ENCODE data around the gene LAMA3. TPM values are rescaled to one million over a fixed set of nuclear protein-coding genes. Genes with fewer than 3 reads are reported as not detected.
"Not testable (repeated sequence)": the region's sequence is repeated elsewhere in the genome, so short reads cannot be mapped to it uniquely, and the experiment has no call there.

Gene LAMA3
- total RNA-seq, 1 donor from 2014 or later: 1.7 TPM

DNA sequence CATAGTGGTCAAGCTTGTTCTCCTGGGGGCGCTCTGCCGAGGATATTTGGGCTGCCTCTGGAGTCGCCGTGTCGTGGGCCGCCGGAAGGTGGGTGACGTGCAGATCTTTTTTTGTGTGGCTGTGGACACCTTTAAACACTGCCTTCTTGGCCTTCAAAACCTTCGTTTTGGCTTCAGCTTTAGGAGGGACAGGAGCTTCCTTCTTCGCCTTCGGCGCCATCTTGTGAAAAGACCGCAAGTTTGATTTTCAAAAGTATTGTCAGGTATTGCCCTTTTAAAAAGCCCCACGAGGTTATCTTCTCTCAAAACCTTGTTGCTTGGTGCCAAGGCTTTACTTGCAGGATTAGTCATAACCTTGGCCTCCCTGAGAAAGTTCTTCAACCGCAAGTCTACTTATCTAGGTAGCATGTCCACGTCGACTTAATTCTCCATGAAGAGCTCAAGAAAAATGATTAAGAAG lies 20.8 kb downstream of the LAMA3 start:
- peaks cover 10% of the 10 kb centered on the region for H3K4me1 Mint-ChIP-seq (ENCODE audit: unreplicated experiment)
- DNase-seq (ENCODE audit: low spot score): no peak
- no peak overlapping the region for H3K27ac Mint-ChIP-seq (ENCODE audit: unreplicated experiment)
- H3K9me3 Mint-ChIP-seq (ENCODE audit: unreplicated experiment): no peaks in the 10 kb centered on the region
- H3K27me3 Mint-ChIP-seq (ENCODE audit: unreplicated experiment): no peaks in the 10 kb centered on the region
- H3K36me3 Mint-ChIP-seq (ENCODE audit: low read depth, unreplicated experiment): no peaks in the 10 kb centered on the region
- TF ChIP-seq, protein P1, sequence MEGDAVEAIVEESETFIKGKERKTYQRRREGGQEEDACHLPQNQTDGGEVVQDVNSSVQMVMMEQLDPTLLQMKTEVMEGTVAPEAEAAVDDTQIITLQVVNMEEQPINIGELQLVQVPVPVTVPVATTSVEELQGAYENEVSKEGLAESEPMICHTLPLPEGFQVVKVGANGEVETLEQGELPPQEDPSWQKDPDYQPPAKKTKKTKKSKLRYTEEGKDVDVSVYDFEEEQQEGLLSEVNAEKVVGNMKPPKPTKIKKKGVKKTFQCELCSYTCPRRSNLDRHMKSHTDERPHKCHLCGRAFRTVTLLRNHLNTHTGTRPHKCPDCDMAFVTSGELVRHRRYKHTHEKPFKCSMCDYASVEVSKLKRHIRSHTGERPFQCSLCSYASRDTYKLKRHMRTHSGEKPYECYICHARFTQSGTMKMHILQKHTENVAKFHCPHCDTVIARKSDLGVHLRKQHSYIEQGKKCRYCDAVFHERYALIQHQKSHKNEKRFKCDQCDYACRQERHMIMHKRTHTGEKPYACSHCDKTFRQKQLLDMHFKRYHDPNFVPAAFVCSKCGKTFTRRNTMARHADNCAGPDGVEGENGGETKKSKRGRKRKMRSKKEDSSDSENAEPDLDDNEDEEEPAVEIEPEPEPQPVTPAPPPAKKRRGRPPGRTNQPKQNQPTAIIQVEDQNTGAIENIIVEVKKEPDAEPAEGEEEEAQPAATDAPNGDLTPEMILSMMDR (IDR thresholded peaks at IDR 0.05; ENCODE audit: unreplicated experiment): no peak
- H3K4me3 Mint-ChIP-seq (ENCODE audit: unreplicated experiment): no peak overlapping the region

DNA sequence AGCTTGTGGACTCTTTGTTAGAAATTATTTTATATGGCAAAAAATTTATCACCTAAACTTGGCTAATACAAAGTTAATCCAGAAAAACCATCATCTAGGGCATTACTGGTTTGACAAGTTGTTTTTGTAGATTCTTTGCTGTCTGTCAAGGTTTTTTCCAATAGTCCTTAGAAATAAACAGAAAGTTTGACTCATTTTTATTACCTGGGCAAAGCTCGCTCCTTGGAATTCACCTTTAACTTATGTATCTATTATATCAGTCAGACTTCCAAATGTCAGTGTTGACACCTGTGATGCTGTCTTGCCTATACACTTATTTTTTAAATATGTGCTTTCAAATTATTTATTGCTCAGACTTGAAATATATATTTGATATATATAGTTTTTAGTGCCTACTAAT lies 21.7 kb downstream of the LAMA3 start:
- peaks cover 10% of the 10 kb centered on the region for H3K4me1 Mint-ChIP-seq (ENCODE audit: unreplicated experiment)
- no peak overlapping the region for H3K4me3 Mint-ChIP-seq (ENCODE audit: unreplicated experiment)
- no peak overlapping the region for H3K27ac Mint-ChIP-seq (ENCODE audit: unreplicated experiment)
- H3K36me3 Mint-ChIP-seq (ENCODE audit: low read depth, unreplicated experiment): no peaks in the 10 kb centered on the region
- DNase-seq (ENCODE audit: low spot score): no peak
- no peaks in the 10 kb centered on the region for H3K27me3 Mint-ChIP-seq (ENCODE audit: unreplicated experiment)
- TF ChIP-seq, protein P1 (IDR thresholded peaks at IDR 0.05; ENCODE audit: unreplicated experiment): no peak
- no peaks in the 10 kb centered on the region for H3K9me3 Mint-ChIP-seq (ENCODE audit: unreplicated experiment)

DNA sequence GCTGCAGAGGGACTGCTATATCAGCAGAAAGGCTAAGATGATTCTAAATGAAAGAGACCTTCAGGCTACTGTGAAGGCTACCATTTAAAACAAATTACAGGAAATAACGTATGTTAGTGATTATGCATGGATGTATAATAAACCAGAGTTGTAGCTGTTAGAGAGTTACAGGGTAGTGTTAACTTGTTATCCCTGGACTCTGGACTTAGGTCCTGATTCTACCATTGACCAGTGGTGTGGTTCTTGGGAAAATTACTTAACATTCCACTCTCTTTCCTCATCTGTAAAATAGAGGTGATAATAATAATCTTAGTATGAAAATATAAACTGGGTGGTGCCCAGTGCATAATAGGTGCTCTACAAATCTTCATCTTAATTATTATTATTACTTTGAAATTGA lies 22.2 kb downstream of the LAMA3 start:
- TF ChIP-seq, protein P1 (IDR thresholded peaks at IDR 0.05; ENCODE audit: unreplicated experiment): no peak
- Mint-ChIP-seq H3K9me3 (ENCODE audit: unreplicated experiment) (no peaks in the 10 kb centered on the region), H3K27ac (ENCODE audit: unreplicated experiment) (no peak overlapping the region), H3K4me3 (ENCODE audit: unreplicated experiment) (no peak overlapping the region), H3K4me1 (ENCODE audit: unreplicated experiment) (peaks cover 10% of the 10 kb centered on the region), H3K27me3 (ENCODE audit: unreplicated experiment) (no peaks in the 10 kb centered on the region), H3K36me3 (ENCODE audit: low read depth, unreplicated experiment) (no peaks in the 10 kb centered on the region)
- DNase-seq (ENCODE audit: low spot score): no peak

DNA sequence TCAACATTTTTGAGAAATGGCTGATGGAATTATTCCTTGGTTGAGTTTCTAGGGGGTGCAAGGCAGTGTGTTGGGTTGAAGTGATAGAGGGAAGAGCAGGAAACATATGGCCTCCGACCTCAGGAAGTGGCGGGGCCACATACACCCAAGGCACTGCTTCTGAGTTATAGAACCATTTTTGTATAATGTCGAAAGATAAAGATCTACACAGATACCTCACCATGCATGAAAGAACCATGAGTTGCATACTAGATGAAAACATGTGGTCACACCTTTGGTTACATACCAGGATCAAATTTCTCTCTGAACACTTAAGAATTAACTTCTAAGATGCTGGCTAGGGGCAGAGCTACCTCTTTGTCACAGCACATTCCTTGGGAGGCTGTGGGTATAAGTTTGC lies 23.2 kb downstream of the LAMA3 start:
- H3K4me1 Mint-ChIP-seq (ENCODE audit: unreplicated experiment): peaks cover 10% of the 10 kb centered on the region
- H3K9me3 Mint-ChIP-seq (ENCODE audit: unreplicated experiment): no peaks in the 10 kb centered on the region
- peak overlapping the region; percentile 31 for H3K27ac Mint-ChIP-seq (ENCODE audit: unreplicated experiment)
- no peaks in the 10 kb centered on the region for H3K36me3 Mint-ChIP-seq (ENCODE audit: low read depth, unreplicated experiment)
- no peak for DNase-seq (ENCODE audit: low spot score)
- H3K27me3 Mint-ChIP-seq (ENCODE audit: unreplicated experiment): no peaks in the 10 kb centered on the region
- TF ChIP-seq, protein P1 (IDR thresholded peaks at IDR 0.05; ENCODE audit: unreplicated experiment): no peak
- no peak overlapping the region for H3K4me3 Mint-ChIP-seq (ENCODE audit: unreplicated experiment)

DNA sequence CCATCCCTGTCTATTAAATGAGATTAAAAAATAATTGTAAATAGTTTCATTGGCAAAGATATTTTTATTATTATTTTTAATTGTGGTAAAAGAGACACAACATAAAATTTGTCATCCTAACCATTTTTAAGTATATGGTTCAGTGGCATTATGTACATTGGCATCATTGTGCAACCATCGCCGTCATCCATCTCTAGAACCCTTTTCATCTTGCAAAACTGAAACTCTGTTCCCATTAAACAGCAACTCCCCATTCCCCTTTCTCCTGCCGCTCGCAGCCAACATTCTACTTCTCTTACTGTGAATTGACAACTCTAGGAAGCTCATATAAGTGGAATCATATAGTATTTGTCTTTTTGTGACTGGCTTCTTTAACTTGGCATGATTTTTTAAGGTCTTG lies 25.3 kb downstream of the LAMA3 start:
- Mint-ChIP-seq H3K4me1 (ENCODE audit: unreplicated experiment) (peaks cover 10% of the 10 kb centered on the region), H3K9me3 (ENCODE audit: unreplicated experiment) (no peaks in the 10 kb centered on the region), H3K4me3 (ENCODE audit: unreplicated experiment) (no peak overlapping the region), H3K27me3 (ENCODE audit: unreplicated experiment) (no peaks in the 10 kb centered on the region), H3K36me3 (ENCODE audit: low read depth, unreplicated experiment) (no peaks in the 10 kb centered on the region), H3K27ac (ENCODE audit: unreplicated experiment) (no peak overlapping the region)
- no peak for DNase-seq (ENCODE audit: low spot score)
- TF ChIP-seq, protein P1 (IDR thresholded peaks at IDR 0.05; ENCODE audit: unreplicated experiment): no peak

DNA sequence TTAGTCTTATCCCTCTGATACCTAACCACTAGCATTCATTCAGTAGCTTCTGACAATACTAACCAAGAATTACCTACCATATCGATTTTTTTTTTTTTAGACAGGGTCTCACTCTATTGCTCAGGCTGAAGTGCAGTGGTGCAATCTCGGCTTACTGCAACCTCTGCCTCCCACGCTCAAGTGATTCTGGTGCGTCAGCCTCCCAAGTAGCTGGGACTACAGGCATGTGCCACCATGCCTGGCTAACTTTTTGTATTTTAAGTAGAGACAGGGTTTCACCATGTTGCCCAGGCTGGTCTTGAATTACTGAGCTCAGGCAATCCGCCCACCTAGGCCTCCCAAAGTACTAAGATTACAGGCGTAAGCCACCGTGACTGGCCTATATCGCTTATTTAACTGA lies 26.8 kb downstream of the LAMA3 start:
- peaks cover 10% of the 10 kb centered on the region for H3K4me1 Mint-ChIP-seq (ENCODE audit: unreplicated experiment)
- H3K27me3 Mint-ChIP-seq (ENCODE audit: unreplicated experiment); H3K27ac Mint-ChIP-seq (ENCODE audit: unreplicated experiment); H3K4me3 Mint-ChIP-seq (ENCODE audit: unreplicated experiment); DNase-seq (ENCODE audit: low spot score); H3K9me3 Mint-ChIP-seq (ENCODE audit: unreplicated experiment); H3K36me3 Mint-ChIP-seq (ENCODE audit: low read depth, unreplicated experiment): not testable (repeated sequence)
